GM10266 (cell line): Measurements from ENCODE around the gene LRRC72.

ENCODE experiments used
- DNase-seq: peaks from one replicate; pipeline ENCODE4 v3.0.0; 2012; ENCODE audit errors: extremely low spot score
- CTCF ChIP-seq: IDR thresholded peaks from 2 replicates; pipeline ENCODE4 v1.5.1; 2012; ENCODE audit warnings: mild to moderate bottlenecking, low read depth; ENCODE audit not compliant: control insufficient read depth, insufficient read depth; ENCODE audit errors: missing control alignments

Gene LRRC72

GRCh38 chr7:16559497-16560179 lies 33.0 kb downstream of the LRRC72 start:
- DNase-seq: no peak
- no peak for TF ChIP-seq CTCF

GRCh38 chr7:16561943-16562342 lies 35.3 kb downstream of the LRRC72 start:
- no peak for DNase-seq
- no peak for TF ChIP-seq CTCF

GRCh38 chr7:16562456-16563220 lies 36.0 kb downstream of the LRRC72 start:
- no peak for DNase-seq
- TF ChIP-seq CTCF: no peak

GRCh38 chr7:16563281-16564022 lies 36.8 kb downstream of the LRRC72 start:
- TF ChIP-seq CTCF: no peak
- DNase-seq: no peak

GRCh38 chr7:16564023-16564380 lies 37.4 kb downstream of the LRRC72 start:
- DNase-seq: no peak
- TF ChIP-seq CTCF: no peak

- DNase-seq: peak; percentile 51
Measured at GRCh38 chr7:16564909-16565426, 38.3 kb downstream of the LRRC72 start.

More at GRCh38 chr7:16564909-16565426, 38.3 kb downstream of the LRRC72 start:
- peak; percentile 68 for TF ChIP-seq CTCF
